ENCODE results near the gene CNEP1R1.

CNEP1R1 gene

GRCh38 chr16:50040710-50041109, 15.7 kb downstream of the CNEP1R1 start:
- peaks cover 18% of the 10 kb centered on the region for H3K4me1 ChIP-seq (ENCODE audit: insufficient read depth, low read length, poor library complexity, severe bottlenecking)
- no peak overlapping the region for H3K4me2 ChIP-seq (ENCODE audit: low read depth, low read length, poor library complexity, severe bottlenecking)

GRCh38 chr16:50043358-50043757, 18.3 kb downstream of the CNEP1R1 start:
- Histone ChIP-seq H3K9me2 (replicated peaks; ENCODE audit: low read depth, low read length) (no peaks in the 10 kb centered on the region), H3F3A (ENCODE audit: low read depth) (no peaks in the 10 kb centered on the region), H3K27me3 (ENCODE audit: insufficient read depth, low read length, poor library complexity, severe bottlenecking) (no peaks in the 10 kb centered on the region), H3K36me3 (ENCODE audit: insufficient read depth, low read length) (no peaks in the 10 kb centered on the region), H2AFZ (ENCODE audit: low read length) (no peak overlapping the region), H3K4me3 (ENCODE audit: low read length, poor library complexity, severe bottlenecking) (no peak overlapping the region), H3K4me1 (ENCODE audit: insufficient read depth, low read length, poor library complexity, severe bottlenecking) (peaks cover 10% of the 10 kb centered on the region), H3K9ac (ENCODE audit: low read depth, low read length, poor library complexity, severe bottlenecking) (no peak overlapping the region), H3K79me2 (ENCODE audit: insufficient read depth, low read length) (no peaks in the 10 kb centered on the region), H4K20me1 (ENCODE audit: insufficient read depth, low read length, poor library complexity, severe bottlenecking) (no peaks in the 10 kb centered on the region), H3K4me2 (ENCODE audit: low read depth, low read length, poor library complexity, severe bottlenecking) (no peak overlapping the region), H3K9me3 (ENCODE audit: insufficient read depth, low read depth, low read length) (no peaks in the 10 kb centered on the region)
- no peak for TF ChIP-seq EZH2phosphoT487 (IDR thresholded peaks at IDR 0.05; ENCODE audit: borderline replicate concordance)

More at GRCh38 chr16:50040710-50041109, 15.7 kb downstream of the CNEP1R1 start:
- TF ChIP-seq CTCF (conservative IDR thresholded peaks at IDR 0.05; ENCODE audit: low read length) (no peak), EZH2phosphoT487 (IDR thresholded peaks at IDR 0.05; ENCODE audit: borderline replicate concordance) (no peak)
- no peaks in the 10 kb centered on the region for H3F3A ChIP-seq (ENCODE audit: low read depth)
- H3K4me3 ChIP-seq (ENCODE audit: low read length, poor library complexity, severe bottlenecking): no peak overlapping the region
- H3K79me2 ChIP-seq (ENCODE audit: insufficient read depth, low read length): no peaks in the 10 kb centered on the region
- H3K36me3 ChIP-seq (ENCODE audit: insufficient read depth, low read length): peaks cover 10% of the 10 kb centered on the region; the same call in 1 of the 2 replicates
- H4K20me1 ChIP-seq (ENCODE audit: insufficient read depth, low read length, poor library complexity, severe bottlenecking): no peaks in the 10 kb centered on the region
- no peaks in the 10 kb centered on the region for H3K9me2 ChIP-seq (replicated peaks; ENCODE audit: low read depth, low read length)
- H3K9ac ChIP-seq (ENCODE audit: low read depth, low read length, poor library complexity, severe bottlenecking): no peak overlapping the region
- H3K9me3 ChIP-seq (ENCODE audit: insufficient read depth, low read depth, low read length): no peaks in the 10 kb centered on the region
- no peak overlapping the region for H2AFZ ChIP-seq (ENCODE audit: low read length)
- H3K27me3 ChIP-seq (ENCODE audit: insufficient read depth, low read length, poor library complexity, severe bottlenecking): no peaks in the 10 kb centered on the region

GRCh38 chr16:50045412-50045811, 20.4 kb downstream of the CNEP1R1 start:
- no peaks in the 10 kb centered on the region for H4K20me1 ChIP-seq (ENCODE audit: insufficient read depth, low read length, poor library complexity, severe bottlenecking)
- no peak overlapping the region for H3K4me3 ChIP-seq (ENCODE audit: low read length, poor library complexity, severe bottlenecking)
- no peaks in the 10 kb centered on the region for H3K9me3 ChIP-seq (ENCODE audit: insufficient read depth, low read depth, low read length)
- H3K79me2 ChIP-seq (ENCODE audit: insufficient read depth, low read length): no peaks in the 10 kb centered on the region
- H3K36me3 ChIP-seq (ENCODE audit: insufficient read depth, low read length): no peaks in the 10 kb centered on the region
- H3K27me3 ChIP-seq (ENCODE audit: insufficient read depth, low read length, poor library complexity, severe bottlenecking): no peaks in the 10 kb centered on the region
- no peaks in the 10 kb centered on the region for H3K9me2 ChIP-seq (replicated peaks; ENCODE audit: low read depth, low read length)
- no peak overlapping the region for H2AFZ ChIP-seq (ENCODE audit: low read length)
- no peak overlapping the region for H3K4me2 ChIP-seq (ENCODE audit: low read depth, low read length, poor library complexity, severe bottlenecking)
- TF ChIP-seq EZH2phosphoT487 (IDR thresholded peaks at IDR 0.05; ENCODE audit: borderline replicate concordance): no peak
- TF ChIP-seq CTCF (conservative IDR thresholded peaks at IDR 0.05; ENCODE audit: low read length): no peak
- no peak overlapping the region for H3K9ac ChIP-seq (ENCODE audit: low read depth, low read length, poor library complexity, severe bottlenecking)
- no peaks in the 10 kb centered on the region for H3F3A ChIP-seq (ENCODE audit: low read depth)
- no peaks in the 10 kb centered on the region for H3K4me1 ChIP-seq (ENCODE audit: insufficient read depth, low read length, poor library complexity, severe bottlenecking)

- Histone ChIP-seq H3K9ac (ENCODE audit: low read depth, low read length, poor library complexity, severe bottlenecking) (no peak overlapping the region), H3K79me2 (ENCODE audit: insufficient read depth, low read length) (no peaks in the 10 kb centered on the region), H3F3A (ENCODE audit: low read depth) (no peaks in the 10 kb centered on the region), H3K4me3 (ENCODE audit: low read length, poor library complexity, severe bottlenecking) (no peak overlapping the region), H3K36me3 (ENCODE audit: insufficient read depth, low read length) (no peaks in the 10 kb centered on the region), H2AFZ (ENCODE audit: low read length) (no peak overlapping the region), H3K4me1 (ENCODE audit: insufficient read depth, low read length, poor library complexity, severe bottlenecking) (no peaks in the 10 kb centered on the region), H3K4me2 (ENCODE audit: low read depth, low read length, poor library complexity, severe bottlenecking) (no peak overlapping the region), H3K27me3 (ENCODE audit: insufficient read depth, low read length, poor library complexity, severe bottlenecking) (no peaks in the 10 kb centered on the region), H3K9me3 (ENCODE audit: insufficient read depth, low read depth, low read length) (no peaks in the 10 kb centered on the region), H4K20me1 (ENCODE audit: insufficient read depth, low read length, poor library complexity, severe bottlenecking) (no peaks in the 10 kb centered on the region), H3K9me2 (replicated peaks; ENCODE audit: low read depth, low read length) (no peaks in the 10 kb centered on the region)
- no peak for TF ChIP-seq CTCF (conservative IDR thresholded peaks at IDR 0.05; ENCODE audit: low read length)
- TF ChIP-seq EZH2phosphoT487 (IDR thresholded peaks at IDR 0.05; ENCODE audit: borderline replicate concordance): no peak
These were observed 21.8 kb downstream of the CNEP1R1 start for GRCh38 chr16:50046853-50047252.

Measured in Loucy (cell line).